Omental fat pad (tissue), 4 donors: Measurements from ENCODE around the gene PROZ. TPM values are rescaled to one million over a fixed set of nuclear protein-coding genes. Genes with fewer than 3 reads are reported as not detected.
A peak's percentile ranks its signal among the peaks of the same experiment; 100 is the strongest.

Experiments used
- ATAC-seq: fragments of 150-250 bp; one replicate; pipeline ENCODE4 v1.9.1; 2016; ENCODE audit warnings: mild to moderate bottlenecking, moderate library complexity; ENCODE audit not compliant: low FRiP score
- DNase-seq: peaks from one replicate; pipeline ENCODE4 v3.0.0-alpha.2; 2019; ENCODE audit warnings: low spot score
- CTCF ChIP-seq, 3 donors: fragments of 450-650 bp; IDR thresholded peaks; one replicate each; pipeline ENCODE4 v1.5.1; 2016 to 2017; ENCODE audit warnings: antibody characterized with exemption in 3 of 3, mild to moderate bottlenecking in 3 of 3, moderate library complexity in 2 of 3
- total RNA-seq, 4 donors: library from RNA; depleted of rRNA; stranded (reverse); fragments of >200 nt; gene quantifications; one replicate each; pipeline ENCODE4 v1.1.0, GENCODE V29; 2016

The PROZ gene
- total RNA-seq, 4 donors from 2014 or later = not detected

- no peak for DNase-seq
- no peak for TF ChIP-seq CTCF (IDR thresholded peaks at IDR 0.05)
- no peak for ATAC-seq
Measured at GRCh38 chr13:113190181-113190580, 31.7 kb downstream of the PROZ start.

- DNase-seq (no peak), ATAC-seq (no peak)
- no peak for TF ChIP-seq CTCF (IDR thresholded peaks at IDR 0.05)
Measured at GRCh38 chr13:113192279-113192678, 33.8 kb downstream of the PROZ start.

GRCh38 chr13:113192902-113193301 is 34.5 kb downstream of the PROZ start:
- peak; percentile 48 for ATAC-seq
- no peak for DNase-seq
- TF ChIP-seq CTCF (IDR thresholded peaks at IDR 0.05) = no peak

GRCh38 chr13:113195360-113195759 is 36.9 kb downstream of the PROZ start:
- TF ChIP-seq CTCF (IDR thresholded peaks at IDR 0.05) = no peak
- no peak for DNase-seq
- ATAC-seq = no peak

- ATAC-seq (no peak), DNase-seq (no peak)
- no peak for TF ChIP-seq CTCF (IDR thresholded peaks at IDR 0.05)
Measured at GRCh38 chr13:113196970-113197737, 38.7 kb downstream of the PROZ start.

- DNase-seq = no peak
Measured at GRCh38 chr13:113201815-113202214, 43.4 kb downstream of the PROZ start.

More at GRCh38 chr13:113201815-113202214, 43.4 kb downstream of the PROZ start:
- TF ChIP-seq CTCF (IDR thresholded peaks at IDR 0.05) = no peak
- ATAC-seq = no peak
